GM20431 (cell line): ENCODE results near the gene ZSCAN9.

Experiments
- in situ Hi-C: fragments of 300-500 bp; cut with MseI, MboI; formaldehyde crosslinking; loops from one replicate; pipeline ENCODE4 v1.15.0; 2020; ENCODE audit warnings: low sequenced_read_pairs; ENCODE audit not compliant: unreplicated experiment

The ZSCAN9 gene

GRCh38 chr6:28264834-28265401 is 39.8 kb downstream of the ZSCAN9 start:
- in situ Hi-C loops: no loop called here

- in situ Hi-C loops: no loop called here
Measured at GRCh38 chr6:28266563-28266961, 41.5 kb downstream of the ZSCAN9 start.

GRCh38 chr6:28266962-28267694 is 42.1 kb downstream of the ZSCAN9 start, which contains the start of gene ZSCAN26:
Gene ZSCAN26 (plus strand): TSS chr6:28267143. CDS start chr6:28271920, 4,777 bp downstream.
- in situ Hi-C loops: no loop called here

GRCh38 chr6:28267695-28268059 is 42.6 kb downstream of the ZSCAN9 start:
- in situ Hi-C loops: no loop called here

GRCh38 chr6:28269492-28269891 is 44.4 kb downstream of the ZSCAN9 start:
- in situ Hi-C loops: no loop called here

- in situ Hi-C loops: no loop called here
Measured at GRCh38 chr6:28274888-28275287, 49.8 kb downstream of the ZSCAN9 start.

- in situ Hi-C loops: no loop called here
Measured at GRCh38 chr6:28277746-28278145, 52.7 kb downstream of the ZSCAN9 start.

- in situ Hi-C loops: no loop called here
Measured at GRCh38 chr6:28280595-28281287, 55.7 kb downstream of the ZSCAN9 start.

GRCh38 chr6:28281288-28282064 is 56.4 kb downstream of the ZSCAN9 start, which contains the start of gene PGBD1:
Gene PGBD1 (plus strand): TSS chr6:28281572. CDS start chr6:28283814, 2,242 bp downstream.
- in situ Hi-C loops: no loop called here

- in situ Hi-C loops: no loop called here
Measured at GRCh38 chr6:28282926-28283325, 57.9 kb downstream of the ZSCAN9 start.
